Calu3 (cell line): ENCODE data around the gene ACACA. TPM values are rescaled to one million over a fixed set of nuclear protein-coding genes. Genes with fewer than 3 reads are reported as not detected.

Experiments
- BruUV-seq: library from RNA; stranded (reverse); fragments of 400-500 nt; replicated peaks from 2 replicates; lab custom pipeline; 2021; lab: Mats Ljungman, UMichigan
- CTCF ChIA-PET: fragments of 300-600 bp; sonication (Branson Sonifier 250); formaldehyde crosslinking; loops from one replicate; lab custom pipeline; 2022; ENCODE audit warnings: antibody characterized with exemption; lab: Charles Lee
- DNase-seq: peaks from one replicate; pipeline ENCODE4 v3.0.0; 2022
- H3K27ac Mint-ChIP-seq: one replicate; pipeline ENCODE4 v1.8.0; 2022; ENCODE audit warnings: mixed read lengths; ENCODE audit not compliant: unreplicated experiment
- H3K27me3 Mint-ChIP-seq: one replicate; pipeline ENCODE4 v1.8.0; 2022; ENCODE audit warnings: mixed read lengths; ENCODE audit not compliant: unreplicated experiment
- H3K36me3 Mint-ChIP-seq: one replicate; pipeline ENCODE4 v1.8.0; 2022; ENCODE audit warnings: mild to moderate bottlenecking, moderate library complexity, mixed read lengths; ENCODE audit not compliant: insufficient read depth, unreplicated experiment
- H3K4me1 Mint-ChIP-seq: one replicate; pipeline ENCODE4 v1.8.0; 2022; ENCODE audit warnings: mild to moderate bottlenecking, low read depth, mixed read lengths; ENCODE audit not compliant: unreplicated experiment
- H3K4me3 Mint-ChIP-seq: one replicate; pipeline ENCODE4 v1.8.0; 2022; ENCODE audit warnings: mild to moderate bottlenecking, low read depth, moderate library complexity, mixed read lengths; ENCODE audit not compliant: unreplicated experiment
- H3K9me3 Mint-ChIP-seq: one replicate; pipeline ENCODE4 v1.8.0; 2022; ENCODE audit warnings: low read depth, mixed read lengths; ENCODE audit not compliant: unreplicated experiment
- intact Hi-C: fragments of 100-400 bp; cut with micrococcal nuclease; formaldehyde crosslinking; loops from one replicate; pipeline ENCODE4 v1.10.0; 2022; ENCODE audit not compliant: unreplicated experiment
- total RNA-seq: library from RNA; stranded (reverse); gene quantifications from 2 replicates; pipeline ENCODE4 v1.2.3, GENCODE V29; 2022
- TF ChIP-seq, protein P1 (sequence below): fragments of 200-600 bp; IDR thresholded peaks from one replicate; pipeline ENCODE4 v1.8.0; 2022; ENCODE audit warnings: antibody characterized with exemption; ENCODE audit not compliant: unreplicated experiment

ACACA gene
- total RNA-seq, 1 experiment from 2014 or later, result 392 TPM

DNA sequence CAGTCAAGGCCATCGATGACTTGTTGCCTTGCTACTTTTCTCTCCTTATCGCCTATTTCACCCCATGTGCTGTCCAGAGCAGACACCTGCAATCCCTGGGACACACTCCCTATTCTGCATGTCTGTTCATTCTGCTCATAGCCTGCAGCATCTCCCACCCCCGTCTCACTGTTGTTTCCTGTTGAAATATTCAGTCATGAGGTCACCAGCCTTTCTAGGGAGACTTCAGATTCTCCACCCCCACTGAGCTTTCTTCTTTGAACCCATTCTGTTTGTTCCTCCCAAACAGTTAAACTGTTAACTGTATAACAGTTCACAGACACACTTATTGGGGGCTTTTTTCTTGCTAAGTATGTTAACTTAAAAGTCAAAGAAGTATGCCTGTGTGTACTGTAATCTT is 363.4 kb downstream of the ACACA start:
- no TSS peak for BruUV-seq
- CTCF ChIA-PET, result interaction anchor here (0.6 to 3.4 kb wide), 5 partner anchors 17 to 1940 kb away, joined by 3 to 18 read pairs (median 4); no protein-coding TSS in a partner anchor
- intact Hi-C loops, result loop anchor here (10.0 kb wide), 2 partner anchors 188 to 288 kb away; no protein-coding TSS in a partner anchor
- Mint-ChIP-seq H3K36me3 (peaks cover 13% of the 10 kb centered on the region), H3K27me3 (peaks cover 2% of the 10 kb centered on the region), H3K4me1 (peaks cover 7% of the 10 kb centered on the region), H3K27ac (no peak overlapping the region), H3K9me3 (no peaks in the 10 kb centered on the region), H3K4me3 (no peak overlapping the region)
- TF ChIP-seq, protein P1, sequence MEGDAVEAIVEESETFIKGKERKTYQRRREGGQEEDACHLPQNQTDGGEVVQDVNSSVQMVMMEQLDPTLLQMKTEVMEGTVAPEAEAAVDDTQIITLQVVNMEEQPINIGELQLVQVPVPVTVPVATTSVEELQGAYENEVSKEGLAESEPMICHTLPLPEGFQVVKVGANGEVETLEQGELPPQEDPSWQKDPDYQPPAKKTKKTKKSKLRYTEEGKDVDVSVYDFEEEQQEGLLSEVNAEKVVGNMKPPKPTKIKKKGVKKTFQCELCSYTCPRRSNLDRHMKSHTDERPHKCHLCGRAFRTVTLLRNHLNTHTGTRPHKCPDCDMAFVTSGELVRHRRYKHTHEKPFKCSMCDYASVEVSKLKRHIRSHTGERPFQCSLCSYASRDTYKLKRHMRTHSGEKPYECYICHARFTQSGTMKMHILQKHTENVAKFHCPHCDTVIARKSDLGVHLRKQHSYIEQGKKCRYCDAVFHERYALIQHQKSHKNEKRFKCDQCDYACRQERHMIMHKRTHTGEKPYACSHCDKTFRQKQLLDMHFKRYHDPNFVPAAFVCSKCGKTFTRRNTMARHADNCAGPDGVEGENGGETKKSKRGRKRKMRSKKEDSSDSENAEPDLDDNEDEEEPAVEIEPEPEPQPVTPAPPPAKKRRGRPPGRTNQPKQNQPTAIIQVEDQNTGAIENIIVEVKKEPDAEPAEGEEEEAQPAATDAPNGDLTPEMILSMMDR, result no peak
- DNase-seq, result no peak

DNA sequence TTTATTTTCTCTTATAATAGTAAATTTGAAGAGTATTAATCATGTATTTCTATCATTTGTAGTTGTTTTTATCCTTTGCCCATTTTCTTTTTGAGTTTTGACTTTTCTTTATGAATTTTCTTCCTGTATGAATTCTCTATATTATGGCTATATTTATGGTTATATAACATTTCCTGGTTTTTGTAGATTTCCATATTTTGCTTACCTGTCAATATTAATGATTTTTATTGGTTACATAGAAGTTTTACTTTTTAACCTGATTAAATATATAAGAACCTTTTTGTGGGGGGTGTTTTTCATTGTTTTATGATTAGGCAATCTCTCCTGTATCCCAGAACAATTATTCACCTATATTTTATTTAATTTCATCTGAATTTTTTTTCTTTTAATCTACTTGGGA is 364.7 kb downstream of the ACACA start:
- Mint-ChIP-seq H3K27me3 (peaks cover 13% of the 10 kb centered on the region), H3K36me3 (peaks cover 12% of the 10 kb centered on the region), H3K27ac (no peak overlapping the region), H3K4me1 (no peaks in the 10 kb centered on the region), H3K4me3 (no peak overlapping the region), H3K9me3 (no peaks in the 10 kb centered on the region)
- TF ChIP-seq, protein P1, result no peak
- CTCF ChIA-PET, result interaction anchor here (0.6 to 1.4 kb wide), 3 partner anchors 19 to 360 kb away, joined by 3 to 11 read pairs (median 8); no protein-coding TSS in a partner anchor
- BruUV-seq, result no TSS peak
- DNase-seq, result no peak
- intact Hi-C loops, result loop anchor here (10.0 kb wide), 2 partner anchors 187 to 287 kb away; no protein-coding TSS in a partner anchor

DNA sequence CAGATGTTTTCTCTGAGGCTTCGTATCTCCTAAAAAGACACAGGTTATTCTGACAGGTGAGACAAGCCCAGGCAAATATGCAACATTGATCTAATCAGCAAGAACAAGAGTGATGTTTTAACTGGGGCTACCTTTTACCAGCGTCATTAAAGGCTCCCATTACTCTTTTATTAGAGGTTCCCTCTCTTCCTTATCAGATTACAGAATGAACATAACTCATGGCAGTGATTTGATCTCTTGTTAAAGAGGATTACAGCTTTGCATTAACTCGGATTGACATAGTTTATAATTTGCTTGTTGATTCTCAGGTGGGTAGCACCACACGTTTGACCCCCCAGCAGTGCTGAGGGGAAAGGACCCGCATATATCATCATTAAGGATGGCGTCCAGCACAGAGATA is 367.4 kb downstream of the ACACA start:
- CTCF ChIA-PET, result interaction anchor here (1.9 kb wide), 1 partner anchor 9 kb away, joined by 7 read pairs; no protein-coding TSS in a partner anchor
- no TSS peak for BruUV-seq
- Mint-ChIP-seq H3K4me3 (no peak overlapping the region), H3K27me3 (peaks cover 13% of the 10 kb centered on the region), H3K36me3 (peaks cover 24% of the 10 kb centered on the region), H3K27ac (no peak overlapping the region), H3K4me1 (no peaks in the 10 kb centered on the region), H3K9me3 (no peaks in the 10 kb centered on the region)
- intact Hi-C loops, result no loop called here
- no peak for DNase-seq
- TF ChIP-seq, protein P1, result no peak

DNA sequence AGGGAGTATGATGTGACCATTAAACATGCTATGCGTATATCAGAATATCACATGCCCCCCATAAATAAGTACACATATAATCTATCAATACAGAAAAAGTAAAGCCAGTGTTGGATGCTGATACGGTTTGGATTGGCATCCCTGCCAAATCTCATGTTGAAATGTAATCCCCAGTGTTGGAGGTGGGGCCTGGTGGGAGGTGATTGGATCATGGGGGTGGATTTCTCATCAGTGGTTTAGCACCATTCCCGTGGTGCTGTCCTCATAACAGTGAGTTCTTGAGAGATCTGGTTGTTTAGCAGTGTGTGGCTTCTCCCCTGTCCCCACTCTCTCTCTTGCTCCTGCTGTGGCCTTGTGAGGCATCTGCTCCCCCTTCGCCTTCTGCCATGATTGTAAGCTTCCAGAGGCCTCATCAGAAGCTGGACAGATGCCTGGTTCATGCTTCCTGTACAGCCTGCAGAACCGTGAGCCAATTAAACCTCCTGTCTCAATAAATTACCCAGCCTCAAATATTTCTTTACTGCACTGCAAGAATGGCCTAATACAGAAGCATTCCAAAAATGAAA is 369.0 kb downstream of the ACACA start:
- DNase-seq, result no peak
- peaks cover 20% of the 10 kb centered on the region for H3K36me3 Mint-ChIP-seq
- H3K27ac Mint-ChIP-seq, result no peak overlapping the region
- intact Hi-C loops, result no loop called here
- peaks cover 13% of the 10 kb centered on the region for H3K27me3 Mint-ChIP-seq
- TF ChIP-seq, protein P1, result no peak
- H3K4me3 Mint-ChIP-seq, result no peak overlapping the region
- no peaks in the 10 kb centered on the region for H3K4me1 Mint-ChIP-seq
- no TSS peak for BruUV-seq
- CTCF ChIA-PET, result interaction anchor here (1.9 kb wide), 1 partner anchor 10 kb away, joined by 7 read pairs; no protein-coding TSS in a partner anchor
- no peaks in the 10 kb centered on the region for H3K9me3 Mint-ChIP-seq

Other genes starting within 250 kb of the ACACA start
- gene C17orf78, start 30.9 kb downstream of the ACACA start, total RNA-seq, result not detected in 2 replicates
- 97.6 and 102 TPM in 2 replicates for gene TADA2A, start 50 bp upstream of the ACACA start, total RNA-seq
- gene DUSP14, start 83.1 kb upstream of the ACACA start, total RNA-seq, result 75.2 and 77.6 TPM in 2 replicates
- 127 and 130 TPM in 2 replicates for gene SYNRG, start 202.6 kb upstream of the ACACA start, total RNA-seq
- gene DDX52, start 236.6 kb upstream of the ACACA start, total RNA-seq, result 137 and 141 TPM in 2 replicates